Urinary bladder (tissue), 4 donors: ENCODE measurements around the gene SERPING1. TPM values are rescaled to one million over a fixed set of nuclear protein-coding genes. Genes with fewer than 3 reads are reported as not detected.

Source experiments
- DNase-seq: peaks from one replicate; pipeline ENCODE4 v3.0.0-alpha.2; 2015; ENCODE audit errors: extremely low spot score
- H3K27ac ChIP-seq: one replicate; pipeline ENCODE4 v1.5.1; 2013; ENCODE audit warnings: low read depth, mild to moderate bottlenecking, moderate library complexity
- H3K36me3 ChIP-seq: one replicate; pipeline ENCODE4 v1.6.1; 2013; ENCODE audit warnings: mild to moderate bottlenecking, moderate library complexity; ENCODE audit not compliant: insufficient read depth
- H3K4me1 ChIP-seq: one replicate; pipeline ENCODE4 v1.6.1; 2013; ENCODE audit warnings: mild to moderate bottlenecking, moderate library complexity; ENCODE audit not compliant: insufficient read depth
- H3K4me3 ChIP-seq: one replicate; pipeline ENCODE4 v1.5.1; 2013; ENCODE audit warnings: low read depth, low read length
- WGBS: extraction: QIAGEN DNeasy Blood & Tissue Kit; methylation state at CpG from one replicate; pipeline ENCODE4 v1.1.7; 2013; 5-methylcytosine and 5-hydroxymethylcytosine counted together
- polyA plus RNA-seq: library from polyadenylated mRNA; stranded (reverse); fragments of 200-250 nt; gene quantifications from one replicate; pipeline ENCODE4 v1.2.3, GENCODE V29; 2013
- total RNA-seq: library from RNA; depleted of rRNA; stranded (reverse); fragments of >200 nt; gene quantifications from one replicate; pipeline ENCODE4 v1.2.3, GENCODE V29; 2014
- donor health status: healthy with polysubstance abuse.
- donor health status: healthy.

SERPING1 gene
- total and polyA plus RNA-seq, 2 donors = 53.6 to 806 TPM

GRCh38 chr11:57635246-57635645, 37.8 kb downstream of the SERPING1 start:
- H3K36me3 ChIP-seq = no peaks in the 10 kb centered on the region
- WGBS = 90% methylated on average over 8 of the region's 8 CpGs
- no peak overlapping the region for H3K4me3 ChIP-seq
- DNase-seq = no peak
- no peaks in the 10 kb centered on the region for H3K4me1 ChIP-seq
- no peak overlapping the region for H3K27ac ChIP-seq

- Histone ChIP-seq H3K4me3 (peak overlapping the region; percentile 58), H3K4me1 (no peaks in the 10 kb centered on the region), H3K27ac (no peak overlapping the region), H3K36me3 (no peaks in the 10 kb centered on the region)
- WGBS = 16% methylated on average over 18 of the region's 18 CpGs
- no peak for DNase-seq
Observed at GRCh38 chr11:57637626-57638004, 40.1 kb downstream of the SERPING1 start.

GRCh38 chr11:57638005-57638781, 40.7 kb downstream of the SERPING1 start:
- Histone ChIP-seq H3K27ac (no peak overlapping the region), H3K36me3 (no peaks in the 10 kb centered on the region), H3K4me3 (peak overlapping the region; percentile 58), H3K4me1 (no peaks in the 10 kb centered on the region)
- peak; percentile 87 for DNase-seq
- under 1% methylated on average over 47 of the region's 47 CpGs for WGBS

GRCh38 chr11:57638811-57639320, 41.4 kb downstream of the SERPING1 start:
- WGBS = 1% methylated on average over 19 of the region's 19 CpGs
- Histone ChIP-seq H3K27ac (no peak overlapping the region), H3K4me3 (peak overlapping the region; percentile 58), H3K36me3 (no peaks in the 10 kb centered on the region), H3K4me1 (no peaks in the 10 kb centered on the region)
- no peak for DNase-seq

- DNase-seq = no peak
- H3K4me1 ChIP-seq = no peaks in the 10 kb centered on the region
- peak overlapping the region; percentile 58 for H3K4me3 ChIP-seq
- no peaks in the 10 kb centered on the region for H3K36me3 ChIP-seq
- no peak overlapping the region for H3K27ac ChIP-seq
- WGBS = 8% methylated on average over 15 of the region's 15 CpGs
Observed at GRCh38 chr11:57639321-57640067, 42.0 kb downstream of the SERPING1 start.

GRCh38 chr11:57640068-57640800, 42.7 kb downstream of the SERPING1 start:
- WGBS = 39% methylated on average over 9 of the region's 9 CpGs
- DNase-seq = no peak
- H3K4me1 ChIP-seq = no peaks in the 10 kb centered on the region
- no peak overlapping the region for H3K4me3 ChIP-seq
- H3K27ac ChIP-seq = no peak overlapping the region
- H3K36me3 ChIP-seq = no peaks in the 10 kb centered on the region

GRCh38 chr11:57641011-57641807, 43.7 kb downstream of the SERPING1 start:
- no peaks in the 10 kb centered on the region for H3K36me3 ChIP-seq
- 48% methylated on average over 7 of the region's 7 CpGs for WGBS
- no peak overlapping the region for H3K4me3 ChIP-seq
- DNase-seq = no peak
- H3K4me1 ChIP-seq = no peaks in the 10 kb centered on the region
- H3K27ac ChIP-seq = no peak overlapping the region

- no peaks in the 10 kb centered on the region for H3K4me1 ChIP-seq
- H3K36me3 ChIP-seq = no peaks in the 10 kb centered on the region
Observed at GRCh38 chr11:57643802-57644201, 46.3 kb downstream of the SERPING1 start.

GRCh38 chr11:57644748-57645688, 47.5 kb downstream of the SERPING1 start:
- DNase-seq = no peak
- Histone ChIP-seq H3K4me1 (no peaks in the 10 kb centered on the region), H3K27ac (no peak overlapping the region), H3K36me3 (no peaks in the 10 kb centered on the region), H3K4me3 (no peak overlapping the region)
- WGBS = 6% methylated on average over 17 of the region's 17 CpGs

More at GRCh38 chr11:57643802-57644201, 46.3 kb downstream of the SERPING1 start:
- Histone ChIP-seq H3K4me3 (no peak overlapping the region), H3K27ac (no peak overlapping the region)
- 69% methylated on average over 3 of the region's 3 CpGs for WGBS
- no peak for DNase-seq

GRCh38 chr11:57645689-57646085, 48.2 kb downstream of the SERPING1 start:
- H3K36me3 ChIP-seq = no peaks in the 10 kb centered on the region
- H3K4me1 ChIP-seq = no peaks in the 10 kb centered on the region
- no peak overlapping the region for H3K4me3 ChIP-seq
- WGBS = 10% methylated on average over 5 of the region's 5 CpGs
- H3K27ac ChIP-seq = no peak overlapping the region
- no peak for DNase-seq

- no peak overlapping the region for H3K27ac ChIP-seq
- no peaks in the 10 kb centered on the region for H3K4me1 ChIP-seq
- no peak for DNase-seq
- WGBS = 29% methylated on average over 10 of the region's 10 CpGs
- H3K36me3 ChIP-seq = no peaks in the 10 kb centered on the region
- no peak overlapping the region for H3K4me3 ChIP-seq
Observed at GRCh38 chr11:57646194-57646798, 48.8 kb downstream of the SERPING1 start.

GRCh38 chr11:57646799-57647303, 49.4 kb downstream of the SERPING1 start:
- H3K4me3 ChIP-seq = no peak overlapping the region
- no peak for DNase-seq
- no peak overlapping the region for H3K27ac ChIP-seq
- 7% methylated on average over 23 of the region's 23 CpGs for WGBS
- H3K36me3 ChIP-seq = no peaks in the 10 kb centered on the region
- H3K4me1 ChIP-seq = no peaks in the 10 kb centered on the region
